ENCODE results near the gene RPP30.

Gene RPP30

GRCh38 chr10:90947030-90947960 lies 75.5 kb downstream of the RPP30 start:
- no peak for DNase-seq

All from stimulated activated CD4-positive, alpha-beta T cell treated with anti-CD3 and anti-CD28 coated beads, Interleukin-1b, Interleukin-23, amount 100 ng/mL, for 48 hours (primary cell).